HepG2 (cell line): ENCODE data around the gene BDP1. TPM values are rescaled to one million over a fixed set of nuclear protein-coding genes. Genes with fewer than 3 reads are reported as not detected.
"Not testable (repeated sequence)": the region's sequence is repeated elsewhere in the genome, so short reads cannot be mapped to it uniquely, and the experiment has no call there.

Experiments used
- ATAC-seq: fragments of 200-7000 bp; cut with Tn5 transposase; 3 replicates; pipeline ENCODE4 v1.9.1; 2020; ENCODE audit warnings: mild to moderate bottlenecking, moderate library complexity
- BruUV-seq: library from RNA; stranded (reverse); fragments of 400-500 nt; replicated peaks from 2 replicates; lab custom pipeline; 2021; lab: Mats Ljungman, UMichigan
- CTCF ChIA-PET: fragments of 300-600 bp; formaldehyde crosslinking; extraction: SDS; loops from one replicate; lab custom pipeline; 2021; ENCODE audit warnings: low total read pairs, inconsistent platforms, low intra/inter-chr PET ratio; lab: Yijun Ruan, JAX
- POLR2A ChIA-PET: fragments of 350-600 bp; sonication (Branson Sonifier 250); formaldehyde crosslinking; loops from one replicate; lab custom pipeline; 2020; ENCODE audit warnings: antibody characterized with exemption, inconsistent platforms; lab: Yijun Ruan, JAX
- DNase-seq: peaks from one replicate; pipeline ENCODE4 v3.0.0-alpha.2; 2015; ENCODE audit warnings: low spot score
- FAIRE-seq: peaks from 3 replicates; lab custom pipeline; 2011; peaks lifted over from hg19 to GRCh38; lab: Jason Lieb, UNC
- H2AFZ ChIP-seq: one replicate; pipeline ENCODE4 v1.6.1; 2011; ENCODE audit warnings: low read length, inconsistent platforms
- H3K27ac ChIP-seq: fragments of 300-600 bp; 3 replicates; pipeline ENCODE4 v1.8.0; 2011; ENCODE audit warnings: mixed run types, mild to moderate bottlenecking, mixed read lengths, low read length, inconsistent platforms; ENCODE audit not compliant: insufficient read depth; ENCODE audit errors: extremely low read length
- H3K27me3 ChIP-seq, 2 experiments: fragments of 200-600 bp in 1 of 2; 2 replicates in 1 of 2; 3 replicates in 1 of 2; pipeline versions ENCODE4 v1.6.0 to v1.8.0; 2011; ENCODE audit warnings: low read length in 2 of 2, mild to moderate bottlenecking in 2 of 2, moderate library complexity in 2 of 2, inconsistent platforms in 1 of 2; ENCODE audit not compliant: insufficient read depth in 2 of 2, control insufficient read depth in 1 of 2
- H3K36me3 ChIP-seq, 2 experiments: fragments of 200-600 bp in 1 of 2; replicated peaks in 1 of 2; 2 replicates in 1 of 2; 3 replicates in 1 of 2; pipeline versions ENCODE4 v1.5.1 to v1.8.0; 2011; ENCODE audit warnings: low read length in 2 of 2, inconsistent platforms in 1 of 2; ENCODE audit not compliant: insufficient read depth in 2 of 2, control insufficient read depth in 1 of 2
- H3K4me1 ChIP-seq: 2 replicates; pipeline ENCODE4 v1.5.1; 2012; ENCODE audit warnings: low read length, inconsistent platforms; ENCODE audit not compliant: insufficient read depth
- H3K4me2 ChIP-seq: 2 replicates; pipeline ENCODE4 v1.6.0; 2011; ENCODE audit warnings: low read depth, low read length, inconsistent platforms
- H3K4me3 ChIP-seq, 3 experiments: fragments of 200-600 bp in 1 of 3; sonication (generic), shearing (Covaris generic) in 1 of 3; replicated peaks in 1 of 3; 2 replicates each; pipeline ENCODE4 v1.5.1; 2011 to 2016; ENCODE audit warnings: low read length in 3 of 3, inconsistent platforms in 2 of 3, low read depth in 2 of 3, mild to moderate bottlenecking in 2 of 3, control low read depth in 1 of 3, mixed read lengths in 1 of 3; ENCODE audit not compliant: insufficient read depth in 1 of 3
- H3K79me2 ChIP-seq: one replicate; pipeline ENCODE4 v1.6.1; 2011; ENCODE audit warnings: low read length, inconsistent platforms; ENCODE audit not compliant: insufficient read depth
- H3K9ac ChIP-seq: 2 replicates; pipeline ENCODE4 v1.6.0; 2011; ENCODE audit warnings: mild to moderate bottlenecking, low read depth, low read length, inconsistent platforms; ENCODE audit not compliant: insufficient read depth
- H3K9me3 ChIP-seq: 2 replicates; pipeline ENCODE4 v1.5.1; 2012; ENCODE audit warnings: mild to moderate bottlenecking, low read length
- H4K20me1 ChIP-seq: 2 replicates; pipeline ENCODE4 v1.6.0; 2011; ENCODE audit warnings: inconsistent platforms, mild to moderate bottlenecking, low read length, moderate library complexity; ENCODE audit not compliant: insufficient read depth
- WGBS: methylation state at CpG from one replicate; pipeline ENCODE4 v1.1.6; 2017; ENCODE audit warnings: low lambda C conversion rate; 5-methylcytosine and 5-hydroxymethylcytosine counted together
- in situ Hi-C: cut with HindIII; loops from 2 replicates; pipeline ENCODE4 v1.10.0; 2017; ENCODE audit warnings: low pct_unique_long_range_greater_than_20kb; ENCODE audit not compliant: extremely low pct_ligation_motif_present
- intact Hi-C: fragments of 100-400 bp; cut with micrococcal nuclease; formaldehyde crosslinking; loops from one replicate; pipeline ENCODE4 v1.10.0; 2022; ENCODE audit not compliant: unreplicated experiment
- polyA plus RNA-seq, 8 experiments: library from polyadenylated mRNA; depleted of rRNA in 3 of 8; stranded (reverse) in 7 of 8; unstranded in 1 of 8; fragments of >200 nt; fragmentation: Illumina TruSeq in 4 of 8; extraction: Trizol in 4 of 8; gene quantifications; 2 replicates each; pipeline versions ENCODE4 v1.2.1 to v1.2.3, GENCODE V29; 2011 to 2016; ENCODE audit warnings: low read depth in 4 of 8, missing spikeins in 1 of 8, mixed read lengths in 1 of 8; ENCODE audit not compliant: insufficient read depth in 1 of 8
- total RNA-seq, 5 experiments: library from RNA; depleted of rRNA; stranded (reverse); fragments of >200 nt; fragmentation: Illumina TruSeq; extraction: Trizol; gene quantifications; 2 replicates each; pipeline ENCODE4 v1.2.3, GENCODE V29; 2016; ENCODE audit warnings: low read depth in 1 of 5

Gene BDP1
- total and polyA plus RNA-seq, 2 of the 13 experiments (the other 11 are each of a cell fraction or from before 2014, with no cell fraction given): 10.2 to 22.4 TPM

DNA sequence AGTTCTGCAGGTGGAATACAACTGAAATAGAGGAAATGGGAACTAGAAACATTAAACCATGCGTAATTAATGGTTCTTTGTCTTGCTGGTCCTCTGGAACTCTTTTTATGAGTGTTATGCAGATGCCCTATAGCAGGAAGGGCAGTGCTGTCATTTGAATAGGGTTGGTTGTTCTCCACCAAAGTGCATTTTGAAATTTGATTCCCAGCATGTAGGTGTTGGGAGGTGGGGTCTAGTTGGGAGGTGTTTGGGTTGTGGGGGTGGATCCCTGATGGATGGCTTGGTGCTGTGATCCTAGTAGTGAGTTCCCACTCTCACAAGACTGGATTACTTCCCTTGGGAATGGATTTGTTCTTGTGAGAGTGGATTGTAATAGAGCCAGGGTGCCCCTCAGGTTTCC is 34.2 kb upstream of the BDP1 start:
- DNase-seq, H3K79me2 ChIP-seq, H2AFZ ChIP-seq, H3K27me3 ChIP-seq, POLR2A ChIA-PET, CTCF ChIA-PET, H3K4me1 ChIP-seq, intact Hi-C loops, H3K4me2 ChIP-seq, ATAC-seq, H3K9me3 ChIP-seq, in situ Hi-C loops, H3K27ac ChIP-seq, H3K9ac ChIP-seq, H3K36me3 ChIP-seq, H4K20me1 ChIP-seq, FAIRE-seq, H3K4me3 ChIP-seq, BruUV-seq: not testable (repeated sequence)
- 4% methylated on average over 1 of the region's 1 CpG for WGBS

DNA sequence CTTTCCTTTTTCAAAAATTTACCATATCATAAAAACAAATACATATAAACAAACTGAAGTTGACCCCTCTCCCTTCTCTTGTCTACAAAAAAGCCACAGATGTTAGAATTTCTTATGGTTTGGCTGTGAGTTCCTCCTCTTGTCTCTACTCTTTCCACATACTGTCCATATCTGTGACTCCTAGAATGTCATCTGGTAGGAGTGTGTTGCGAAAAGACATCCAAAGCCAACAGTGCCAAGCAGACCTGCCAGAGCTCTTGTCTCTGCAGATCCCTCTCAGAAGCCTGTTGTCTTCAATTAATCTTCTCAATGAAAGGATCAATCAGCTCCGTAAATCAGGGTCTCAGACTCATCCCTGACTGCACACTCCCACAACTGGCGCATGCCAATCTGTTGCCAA is 31.6 kb upstream of the BDP1 start:
- H3K9me3 ChIP-seq, H3K4me2 ChIP-seq, intact Hi-C loops, in situ Hi-C loops, H3K4me1 ChIP-seq, BruUV-seq, H2AFZ ChIP-seq, H3K27ac ChIP-seq, POLR2A ChIA-PET, H3K27me3 ChIP-seq, H3K36me3 ChIP-seq, H3K4me3 ChIP-seq, H3K9ac ChIP-seq, ATAC-seq, CTCF ChIA-PET, DNase-seq, FAIRE-seq, H4K20me1 ChIP-seq, H3K79me2 ChIP-seq: not testable (repeated sequence)
- WGBS: 38% methylated on average over 3 of the region's 3 CpGs

DNA sequence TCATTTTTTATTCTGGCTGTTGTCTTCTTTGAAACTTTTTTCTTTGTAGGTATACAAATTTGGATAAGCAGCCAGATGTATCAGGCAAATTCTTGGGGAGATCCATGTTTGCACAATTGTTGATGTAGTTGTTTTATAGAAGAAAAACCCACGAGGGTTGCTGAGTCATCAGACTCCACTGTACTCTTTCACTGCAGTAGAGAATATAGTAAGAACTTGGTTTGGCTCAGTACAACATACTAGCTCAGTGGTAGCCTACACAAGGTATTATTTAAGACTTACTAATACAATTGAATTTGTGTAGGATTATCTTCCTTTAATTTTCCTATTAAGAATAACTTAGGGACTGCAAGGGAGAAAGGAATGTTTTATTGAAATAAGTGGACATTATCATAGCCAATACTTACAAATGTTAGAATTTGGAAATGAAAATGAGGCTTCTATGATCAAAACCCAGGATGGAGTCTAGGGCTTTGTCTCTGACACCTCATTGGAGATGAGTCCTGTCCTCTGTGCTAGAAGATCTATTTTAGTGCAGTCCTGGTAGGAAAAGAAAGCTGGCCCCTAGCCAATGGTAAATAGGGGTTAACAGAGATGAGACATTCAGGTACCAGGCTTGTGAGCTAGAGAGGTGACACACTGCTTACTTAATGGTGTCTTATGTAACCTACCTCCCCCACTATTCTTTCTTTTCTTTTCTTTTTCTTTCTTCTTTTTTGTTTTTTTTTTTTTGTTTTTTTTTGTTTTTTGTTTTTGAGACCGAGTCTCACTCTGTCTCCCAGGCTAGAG is 28.6 kb upstream of the BDP1 start:
- in situ Hi-C loops, H3K27me3 ChIP-seq, H3K4me1 ChIP-seq, ATAC-seq, DNase-seq, H2AFZ ChIP-seq, H3K9ac ChIP-seq, H3K4me2 ChIP-seq, POLR2A ChIA-PET, FAIRE-seq, H3K27ac ChIP-seq, H4K20me1 ChIP-seq, H3K9me3 ChIP-seq, H3K4me3 ChIP-seq, BruUV-seq, H3K79me2 ChIP-seq, CTCF ChIA-PET, H3K36me3 ChIP-seq, intact Hi-C loops: not testable (repeated sequence)
- 2% methylated on average over 2 of the region's 2 CpGs for WGBS

DNA sequence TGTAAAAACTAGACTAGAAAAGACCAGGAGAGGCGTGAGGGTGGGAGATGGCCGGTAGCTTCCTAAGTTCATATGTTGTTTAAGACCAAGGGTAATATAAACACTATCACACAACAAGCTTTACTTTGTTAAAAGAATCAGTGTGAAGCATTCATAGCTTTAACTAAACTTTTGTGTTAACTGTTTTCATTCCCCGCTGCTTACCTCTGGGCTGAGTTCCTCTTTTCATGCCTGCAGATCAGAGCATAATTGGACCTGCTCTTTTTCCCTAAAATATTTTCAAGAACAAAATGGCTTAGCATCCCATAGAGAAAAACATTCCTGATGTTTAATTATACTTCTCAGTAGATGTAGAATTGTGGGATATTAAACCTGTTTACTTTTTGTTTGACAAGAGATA is 23.0 kb upstream of the BDP1 start:
- ATAC-seq, H3K27me3 ChIP-seq, H4K20me1 ChIP-seq, H3K9ac ChIP-seq, intact Hi-C loops, H3K36me3 ChIP-seq, H2AFZ ChIP-seq, H3K79me2 ChIP-seq, FAIRE-seq, BruUV-seq, POLR2A ChIA-PET, in situ Hi-C loops, H3K9me3 ChIP-seq, H3K27ac ChIP-seq, CTCF ChIA-PET, DNase-seq, H3K4me3 ChIP-seq, H3K4me2 ChIP-seq, H3K4me1 ChIP-seq: not testable (repeated sequence)
- WGBS: 11% methylated on average over 3 of the region's 3 CpGs
